Stimulated activated effector memory CD8-positive, alpha-beta T cell treated with anti-CD3 and anti-CD28 coated beads, Interleukin-12 subunit alpha, Interleukin-12 subunit beta, amount 100 ng/mL, for 72 hours (primary cell): Measurements from ENCODE around the gene OR7A10.

Source experiments
- ATAC-seq: fragments of 150-1000 bp; cut with Tn5 transposase; 2 replicates; pipeline ENCODE4 v1.10.0; 2021
- DNase-seq, 2 donors: peaks; one replicate each; pipeline ENCODE4 v3.0.0; 2021 to 2022; ENCODE audit warnings: low spot score in 2 of 2
- H3K27ac Mint-ChIP-seq: one replicate; pipeline ENCODE4 v1.8.0; 2022; ENCODE audit warnings: mild to moderate bottlenecking, mixed read lengths
- H3K36me3 Mint-ChIP-seq: one replicate; pipeline ENCODE4 v1.8.0; 2022; ENCODE audit warnings: mild to moderate bottlenecking, mixed read lengths
- H3K4me1 Mint-ChIP-seq: one replicate; pipeline ENCODE4 v1.8.0; 2022; ENCODE audit warnings: mixed read lengths
- H3K4me3 Mint-ChIP-seq: one replicate; pipeline ENCODE4 v1.8.0; 2022; ENCODE audit warnings: mild to moderate bottlenecking, mixed read lengths
- H3K9me3 Mint-ChIP-seq: one replicate; pipeline ENCODE4 v1.8.0; 2022; ENCODE audit warnings: mixed read lengths

OR7A10 gene

DNA sequence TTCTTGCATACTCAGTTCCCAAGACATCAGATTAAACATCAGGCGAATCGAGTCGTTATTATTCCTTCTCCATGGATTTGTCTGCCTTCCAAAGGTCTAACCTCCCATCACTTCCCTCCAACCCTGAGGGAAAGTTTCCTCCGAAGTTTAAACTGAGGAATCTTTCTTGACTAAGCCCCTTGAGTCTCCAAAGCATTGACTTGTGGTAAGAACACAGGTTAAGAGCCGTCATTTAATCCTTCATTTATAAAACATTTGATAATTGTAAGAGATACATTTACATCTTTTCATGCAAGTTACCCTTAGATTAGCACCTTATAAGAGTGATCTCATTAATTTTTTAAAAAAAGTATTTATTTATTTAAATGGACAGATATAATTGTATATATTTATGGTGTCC, at the start of gene OR7A10:
Gene OR7A10 (minus strand): TSS at position 101 of the 400 bp plus-strand sequence. CDS start 7,045 bp downstream, outside the sequence.
- H3K4me1 Mint-ChIP-seq, result no peaks in the 10 kb centered on the region
- H3K27ac Mint-ChIP-seq, result no peak within 1 kb of the TSS
- no peak for DNase-seq
- no peaks in the 10 kb centered on the region for H3K9me3 Mint-ChIP-seq
- no peak within 1 kb of the TSS for H3K4me3 Mint-ChIP-seq
- no peak for ATAC-seq
- H3K36me3 Mint-ChIP-seq, result no peaks in the 10 kb centered on the region

DNA sequence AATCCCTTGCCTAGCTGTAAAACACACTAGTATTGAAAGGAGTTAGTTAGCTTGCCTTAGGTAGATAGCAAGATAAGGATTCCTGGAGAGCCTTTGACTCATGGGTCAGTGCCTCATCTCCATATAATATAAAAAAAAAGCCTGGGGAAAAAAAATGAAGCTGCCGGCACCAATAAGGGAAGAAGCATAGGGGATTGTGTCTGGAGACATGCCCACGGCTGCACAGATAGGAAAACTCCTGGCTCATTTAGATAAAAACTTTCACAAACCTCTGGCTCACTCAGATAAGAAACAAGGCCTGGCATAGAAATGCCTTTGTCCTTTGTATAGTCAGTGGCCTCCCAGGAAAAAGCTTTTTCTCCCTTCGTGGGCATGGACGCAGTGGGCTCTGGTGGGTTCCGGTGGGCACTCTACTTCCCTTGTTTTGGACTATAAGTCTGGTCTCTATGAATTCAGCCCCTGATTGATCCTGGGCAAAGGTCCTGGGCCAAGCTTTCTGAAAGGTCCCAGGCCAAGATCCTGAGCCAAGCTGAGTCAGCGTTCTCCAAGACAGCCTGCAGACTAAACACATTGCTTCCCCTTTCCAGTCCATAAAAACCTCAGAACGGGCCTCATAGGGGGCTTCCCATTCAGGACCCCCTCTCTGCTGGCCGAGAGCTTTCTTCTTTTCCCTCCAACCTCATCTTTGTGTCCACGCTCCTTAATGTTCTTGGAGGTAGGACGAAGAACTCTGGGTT, 42.1 kb upstream of the OR7A10 start:
- no peaks in the 10 kb centered on the region for H3K9me3 Mint-ChIP-seq
- H3K4me3 Mint-ChIP-seq, result no peak overlapping the region
- H3K4me1 Mint-ChIP-seq, result peaks cover 7% of the 10 kb centered on the region
- H3K27ac Mint-ChIP-seq, result no peak overlapping the region
- ATAC-seq (no peak), DNase-seq (no peak)
- H3K36me3 Mint-ChIP-seq, result no peaks in the 10 kb centered on the region

DNA sequence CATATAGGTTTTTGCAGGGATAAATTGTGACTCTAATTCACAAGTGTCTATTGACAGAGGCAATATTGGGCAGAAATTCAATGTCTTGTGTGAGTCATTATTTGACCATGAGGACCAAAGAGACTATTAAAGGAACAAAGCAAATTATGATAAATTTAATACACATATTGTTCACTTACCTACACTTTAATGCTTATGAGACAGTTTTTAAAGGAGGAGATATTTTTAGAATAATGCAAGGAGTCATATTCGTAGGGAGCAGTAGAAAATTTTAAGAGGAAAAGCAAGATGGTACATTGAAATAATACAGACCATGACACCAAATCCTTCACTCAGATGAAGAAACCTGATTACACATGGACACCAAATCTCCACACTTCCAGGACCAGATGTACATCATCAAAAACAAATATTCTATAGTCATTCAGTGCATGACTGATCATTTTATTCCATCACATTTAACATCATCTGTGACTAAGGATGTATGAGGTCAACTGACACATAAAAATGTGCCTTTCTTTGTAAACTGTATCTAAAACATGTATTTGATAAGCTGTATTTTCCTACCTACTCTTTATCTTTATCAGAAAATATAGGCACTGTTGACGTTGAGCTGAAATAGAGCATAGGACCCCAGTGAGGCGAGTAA, 41.4 kb upstream of the OR7A10 start:
- ATAC-seq (no peak), DNase-seq (no peak)
- H3K27ac Mint-ChIP-seq, result no peak overlapping the region
- H3K9me3 Mint-ChIP-seq, result no peaks in the 10 kb centered on the region
- H3K36me3 Mint-ChIP-seq, result no peaks in the 10 kb centered on the region
- peaks cover 7% of the 10 kb centered on the region for H3K4me1 Mint-ChIP-seq
- H3K4me3 Mint-ChIP-seq, result no peak overlapping the region

DNA sequence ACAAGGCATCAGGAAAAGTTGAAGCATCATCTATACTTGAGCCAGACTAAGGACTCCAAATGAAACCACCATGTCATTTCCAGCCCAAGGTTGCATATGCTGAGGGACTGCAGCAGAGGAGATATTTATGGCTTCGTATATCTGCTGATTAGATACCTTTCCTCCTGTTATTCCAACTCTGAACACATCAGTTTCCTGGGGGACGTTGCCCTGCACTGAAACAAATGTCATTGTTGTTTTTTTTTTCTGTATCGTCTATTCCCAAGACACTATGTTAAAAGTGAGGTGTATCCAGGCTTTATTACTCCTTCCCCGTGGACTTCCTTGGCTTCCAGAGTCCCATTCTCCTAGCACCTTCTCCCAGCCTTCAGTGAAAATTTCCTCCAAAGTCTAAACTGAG, 37.3 kb upstream of the OR7A10 start, which contains the start of gene OR7A17:
Gene OR7A17 (minus strand): TSS at position 101 of the 400 bp plus-strand sequence. CDS start 4,777 bp downstream, outside the sequence.
- H3K4me1 Mint-ChIP-seq, result peaks cover 7% of the 10 kb centered on the region
- no peaks in the 10 kb centered on the region for H3K9me3 Mint-ChIP-seq
- ATAC-seq (no peak), DNase-seq (no peak)
- no peak within 1 kb of the TSS for H3K4me3 Mint-ChIP-seq
- H3K36me3 Mint-ChIP-seq, result no peaks in the 10 kb centered on the region
- H3K27ac Mint-ChIP-seq, result no peak within 1 kb of the TSS

DNA sequence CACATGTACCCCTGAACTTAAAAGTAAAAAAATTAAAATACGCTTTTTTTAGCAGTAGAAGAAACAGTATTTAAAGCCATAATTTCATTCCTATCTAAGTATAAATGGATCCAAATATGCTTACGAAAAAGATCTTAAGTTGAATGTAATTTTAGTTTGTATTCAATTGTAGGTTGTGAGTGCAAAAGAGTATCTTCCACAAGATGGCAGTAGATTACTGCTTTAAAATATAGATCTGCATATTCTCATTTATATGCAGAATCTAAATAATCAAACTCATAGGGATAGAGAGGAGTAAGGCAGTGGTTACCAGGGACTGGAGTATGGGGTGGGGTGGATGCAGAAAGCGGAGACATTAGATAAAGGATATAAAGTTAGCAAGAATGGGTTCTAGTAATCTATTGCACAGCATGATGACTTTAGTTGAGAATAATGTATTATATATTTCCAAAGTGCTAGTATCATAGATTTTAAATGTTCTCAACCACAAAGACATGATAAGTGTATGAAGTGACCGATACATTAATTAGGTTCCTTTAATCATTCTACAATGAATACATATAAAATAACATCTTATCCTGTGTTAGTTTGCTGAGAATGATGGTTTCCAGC, 23.0 kb upstream of the OR7A10 start:
- no peaks in the 10 kb centered on the region for H3K4me1 Mint-ChIP-seq
- DNase-seq (no peak), ATAC-seq (no peak)
- H3K27ac Mint-ChIP-seq, result no peak overlapping the region
- no peaks in the 10 kb centered on the region for H3K9me3 Mint-ChIP-seq
- H3K4me3 Mint-ChIP-seq, result no peak overlapping the region
- H3K36me3 Mint-ChIP-seq, result no peaks in the 10 kb centered on the region

DNA sequence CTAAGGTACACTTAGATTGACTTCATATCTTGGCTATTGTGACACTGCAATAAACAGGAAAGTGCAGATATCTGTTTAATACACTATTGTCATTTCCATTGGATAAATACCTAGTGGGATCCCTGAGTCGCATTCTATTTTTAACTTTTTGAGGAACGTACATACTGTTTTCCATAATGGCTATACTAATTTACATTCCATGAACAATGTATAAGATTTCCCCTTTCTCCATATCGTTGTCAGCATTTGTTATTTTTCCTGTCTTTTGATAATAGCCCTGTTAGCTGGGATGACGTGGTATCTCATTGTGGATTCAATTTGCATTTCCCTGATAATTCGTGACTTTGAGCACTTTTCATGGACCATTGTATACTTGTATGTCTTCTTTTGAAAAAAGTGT, 19.8 kb upstream of the OR7A10 start:
- H3K4me3 Mint-ChIP-seq, result no peak overlapping the region
- no peaks in the 10 kb centered on the region for H3K4me1 Mint-ChIP-seq
- ATAC-seq (no peak), DNase-seq (no peak)
- H3K36me3 Mint-ChIP-seq, result no peaks in the 10 kb centered on the region
- H3K9me3 Mint-ChIP-seq, result no peaks in the 10 kb centered on the region
- H3K27ac Mint-ChIP-seq, result no peak overlapping the region

DNA sequence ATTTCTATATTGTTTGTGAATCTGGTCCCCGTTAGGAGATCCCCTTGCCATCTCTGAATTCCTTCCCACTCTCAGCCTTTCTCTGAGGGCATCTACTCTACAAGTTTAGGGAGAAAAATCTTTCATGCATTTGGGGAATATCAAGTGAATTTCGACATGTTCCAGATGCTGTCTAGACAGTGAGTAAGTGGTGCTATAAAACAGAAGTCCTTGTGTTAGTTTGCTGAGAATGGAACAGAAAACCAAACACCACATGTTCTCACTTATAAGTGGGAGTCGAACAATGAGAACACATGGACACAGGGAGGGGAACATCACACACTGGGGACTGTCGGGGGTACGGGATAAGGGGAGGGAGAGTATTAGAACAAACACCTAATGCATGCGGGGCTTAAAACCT, 5.1 kb downstream of the OR7A10 start:
- no peak for ATAC-seq
- Mint-ChIP-seq H3K9me3 (no peaks in the 10 kb centered on the region), H3K27ac (no peak overlapping the region), H3K4me1 (no peaks in the 10 kb centered on the region), H3K36me3 (no peaks in the 10 kb centered on the region), H3K4me3 (no peak overlapping the region)
- no peak for DNase-seq

DNA sequence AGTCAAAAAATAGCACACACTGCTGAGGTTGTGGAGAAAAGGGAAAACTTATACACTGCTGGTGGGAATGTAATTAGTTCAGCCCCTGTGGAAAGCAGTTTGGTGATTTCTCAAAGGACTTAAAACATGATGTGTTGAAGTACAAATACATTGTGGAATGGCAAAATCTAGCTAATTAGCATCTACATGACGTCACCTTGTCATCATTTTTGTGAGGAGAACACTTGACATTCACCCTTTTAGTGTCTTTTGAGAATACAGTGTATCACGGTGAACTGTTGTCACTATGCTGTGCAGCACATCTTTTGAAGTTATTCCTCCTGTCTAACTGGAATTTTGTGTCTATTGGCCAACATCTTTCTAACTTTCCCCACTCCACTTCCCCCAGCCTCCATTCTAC, 5.6 kb downstream of the OR7A10 start:
- no peak overlapping the region for H3K4me3 Mint-ChIP-seq

DNA sequence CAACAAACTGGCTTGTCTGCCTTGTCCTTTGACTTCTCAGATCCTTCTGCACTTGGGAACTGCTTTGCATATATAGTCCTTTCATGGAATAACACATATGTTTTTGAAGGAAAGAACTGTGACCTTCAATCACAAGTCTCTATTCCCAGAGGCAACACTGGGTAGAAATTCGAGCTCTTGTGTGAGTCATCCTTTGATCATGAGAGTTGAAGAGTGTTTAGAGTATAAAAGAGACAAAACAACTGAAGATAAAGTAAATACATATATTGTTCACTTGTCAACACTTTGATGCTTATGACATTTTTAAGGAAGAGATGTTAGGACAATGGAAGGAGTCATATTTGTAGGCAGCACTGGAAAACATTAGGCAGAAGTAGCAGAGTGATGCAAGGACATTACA, 8.5 kb downstream of the OR7A10 start:
- Mint-ChIP-seq H3K4me3 (no peak overlapping the region), H3K9me3 (no peaks in the 10 kb centered on the region), H3K27ac (no peak overlapping the region), H3K4me1 (no peaks in the 10 kb centered on the region), H3K36me3 (no peaks in the 10 kb centered on the region)
- DNase-seq (no peak), ATAC-seq (no peak)

More for the DNA sequence above, 5.6 kb downstream of the OR7A10 start:
- DNase-seq (no peak), ATAC-seq (no peak)
- Mint-ChIP-seq H3K36me3 (no peaks in the 10 kb centered on the region), H3K27ac (no peak overlapping the region), H3K4me1 (no peaks in the 10 kb centered on the region), H3K9me3 (no peaks in the 10 kb centered on the region)

DNA sequence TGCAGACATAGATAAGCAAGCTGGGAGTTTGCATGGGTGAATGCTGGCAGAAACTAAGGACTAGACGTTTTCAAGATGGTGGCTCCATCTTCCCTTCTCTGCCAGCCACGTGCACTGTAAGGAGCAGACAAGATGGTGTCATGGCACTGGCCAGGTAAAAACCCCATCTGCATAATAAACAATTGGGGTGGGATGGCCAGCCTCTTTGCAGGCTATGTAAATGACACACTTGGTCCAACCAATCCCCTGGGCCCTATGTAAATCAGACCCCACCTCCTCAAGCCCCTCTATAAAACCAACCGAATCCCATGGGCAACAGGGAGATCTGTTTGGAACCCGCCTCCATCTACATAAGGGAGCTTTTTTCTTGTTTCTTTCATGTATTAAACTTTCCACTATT, 11.3 kb downstream of the OR7A10 start:
- Mint-ChIP-seq H3K4me1 (no peaks in the 10 kb centered on the region), H3K27ac (no peak overlapping the region), H3K4me3 (no peak overlapping the region), H3K9me3 (no peaks in the 10 kb centered on the region), H3K36me3 (no peaks in the 10 kb centered on the region)
- ATAC-seq (no peak), DNase-seq (no peak)

DNA sequence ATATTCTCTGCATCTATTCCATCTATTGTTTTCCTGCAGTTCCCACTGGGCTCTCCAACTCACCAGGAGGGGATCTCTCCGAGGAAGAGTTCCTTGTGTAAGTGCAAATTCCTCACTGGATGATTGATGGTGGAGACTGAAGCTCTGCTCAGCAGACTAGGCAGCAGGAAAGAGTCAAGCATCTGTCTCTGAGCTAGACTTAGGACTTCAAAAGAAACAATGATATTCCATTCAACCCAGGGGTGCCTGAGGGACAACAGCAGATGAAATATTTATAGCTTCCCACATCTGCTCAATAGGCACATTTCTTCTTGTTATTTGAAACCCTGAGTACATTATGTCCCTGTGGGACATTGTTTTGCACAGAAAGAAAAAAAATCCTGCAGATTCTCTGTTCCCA, 13.7 kb downstream of the OR7A10 start, which contains the start of the genes OR7A5 and OR7C1:
Gene OR7A5 (minus strand): TSS at position 175 of the 400 bp plus-strand sequence. CDS start 6,944 bp downstream, outside the sequence.
Gene OR7C1 (minus strand): TSS at position 175 of the 400 bp plus-strand sequence. CDS start 35,049 bp downstream, outside the sequence.
- no peaks in the 10 kb centered on the region for H3K4me1 Mint-ChIP-seq
- no peaks in the 10 kb centered on the region for H3K36me3 Mint-ChIP-seq
- ATAC-seq, result no peak
- no peaks in the 10 kb centered on the region for H3K9me3 Mint-ChIP-seq
- H3K27ac Mint-ChIP-seq, result no peak within 1 kb of the TSS
- H3K4me3 Mint-ChIP-seq, result no peak within 1 kb of the TSS
- DNase-seq, result no peak

DNA sequence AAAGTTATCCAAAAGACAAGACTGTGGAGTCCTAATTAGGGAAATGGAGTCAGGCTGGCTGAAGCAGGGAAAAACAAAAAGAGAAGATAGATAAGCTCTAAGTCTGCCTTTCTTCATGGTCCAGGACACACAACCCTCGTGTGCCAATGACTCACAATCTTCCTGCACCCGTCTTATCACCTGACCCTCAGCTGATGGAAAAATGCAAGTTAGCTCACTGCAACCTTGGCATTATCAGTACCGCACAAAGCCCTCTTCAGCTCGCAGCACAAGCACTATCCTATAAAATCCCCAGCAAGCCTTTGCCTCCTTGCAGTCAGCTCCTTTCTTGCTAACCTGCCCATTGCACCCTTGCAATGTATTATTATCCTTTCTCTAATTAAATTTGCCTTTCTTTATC, 18.0 kb downstream of the OR7A10 start:
- ATAC-seq (no peak), DNase-seq (no peak)
- Mint-ChIP-seq H3K27ac (no peak overlapping the region), H3K9me3 (no peaks in the 10 kb centered on the region), H3K4me1 (no peaks in the 10 kb centered on the region), H3K4me3 (no peak overlapping the region), H3K36me3 (no peaks in the 10 kb centered on the region)

DNA sequence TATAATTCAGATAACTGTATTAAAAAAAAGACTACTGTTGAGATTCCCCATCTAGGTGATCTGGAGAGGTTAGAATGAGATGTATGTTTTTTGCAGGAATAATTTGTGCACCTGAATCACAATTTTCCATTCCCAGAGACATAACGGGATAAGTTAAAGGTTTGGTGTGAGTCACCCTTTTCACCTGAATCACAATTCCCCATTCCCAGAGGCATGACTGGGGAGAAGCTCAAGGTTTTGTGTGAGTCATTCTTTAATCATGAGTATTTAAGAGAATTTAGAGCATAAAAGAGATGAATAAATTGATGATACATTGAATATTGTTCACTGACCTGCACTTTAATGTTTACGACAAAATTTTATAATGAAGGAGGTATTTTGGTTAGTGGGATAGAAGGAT, 22.7 kb downstream of the OR7A10 start:
- ATAC-seq (no peak), DNase-seq (no peak)
- H3K36me3 Mint-ChIP-seq, result no peaks in the 10 kb centered on the region
- no peaks in the 10 kb centered on the region for H3K4me1 Mint-ChIP-seq
- H3K27ac Mint-ChIP-seq, result no peak overlapping the region
- H3K9me3 Mint-ChIP-seq, result no peaks in the 10 kb centered on the region
- no peak overlapping the region for H3K4me3 Mint-ChIP-seq

DNA sequence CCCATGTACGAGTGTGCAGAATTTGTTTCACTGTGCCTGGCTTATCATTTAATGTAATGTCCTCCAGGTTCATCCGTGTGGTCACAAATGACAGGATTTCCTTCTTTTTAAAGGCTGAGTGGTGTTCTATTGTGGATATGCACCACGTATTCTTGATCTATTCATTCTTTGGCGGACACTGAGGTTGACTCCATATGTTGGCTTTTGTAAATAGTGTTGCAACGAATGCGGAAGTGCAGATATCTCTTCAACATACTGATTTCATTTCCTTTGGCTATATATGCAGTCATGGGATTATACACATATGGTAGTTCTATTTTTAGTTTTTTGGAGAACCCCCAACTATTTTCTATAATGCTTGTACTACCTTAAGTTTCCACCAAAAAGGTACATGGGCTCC, 26.8 kb downstream of the OR7A10 start:
- no peaks in the 10 kb centered on the region for H3K36me3 Mint-ChIP-seq
- H3K9me3 Mint-ChIP-seq, result no peaks in the 10 kb centered on the region
- ATAC-seq (no peak), DNase-seq (no peak)
- H3K4me3 Mint-ChIP-seq, result no peak overlapping the region
- H3K4me1 Mint-ChIP-seq, result no peaks in the 10 kb centered on the region
- no peak overlapping the region for H3K27ac Mint-ChIP-seq

DNA sequence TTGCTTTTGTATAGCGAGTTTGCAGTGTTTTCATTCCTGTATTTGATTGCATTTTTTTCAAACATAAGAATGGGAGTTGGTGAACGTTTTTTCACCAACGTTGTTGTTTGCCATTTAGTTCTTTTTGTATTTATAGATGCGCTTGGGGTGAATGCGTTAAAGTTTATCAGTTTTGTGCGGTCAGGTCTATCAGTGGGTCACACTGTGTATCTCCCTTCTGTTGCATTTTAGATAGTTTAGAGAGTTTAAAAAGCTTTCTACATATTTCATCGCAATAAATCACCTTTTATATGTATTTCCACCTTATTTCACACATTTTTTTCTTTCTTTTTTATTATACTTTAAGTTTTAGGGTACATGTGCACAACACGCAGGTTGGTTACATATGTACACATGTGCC, 30.1 kb downstream of the OR7A10 start:
- Mint-ChIP-seq H3K4me1 (no peaks in the 10 kb centered on the region), H3K4me3 (no peak overlapping the region), H3K36me3 (no peaks in the 10 kb centered on the region), H3K27ac (no peak overlapping the region), H3K9me3 (no peaks in the 10 kb centered on the region)
- DNase-seq (no peak), ATAC-seq (no peak)

DNA sequence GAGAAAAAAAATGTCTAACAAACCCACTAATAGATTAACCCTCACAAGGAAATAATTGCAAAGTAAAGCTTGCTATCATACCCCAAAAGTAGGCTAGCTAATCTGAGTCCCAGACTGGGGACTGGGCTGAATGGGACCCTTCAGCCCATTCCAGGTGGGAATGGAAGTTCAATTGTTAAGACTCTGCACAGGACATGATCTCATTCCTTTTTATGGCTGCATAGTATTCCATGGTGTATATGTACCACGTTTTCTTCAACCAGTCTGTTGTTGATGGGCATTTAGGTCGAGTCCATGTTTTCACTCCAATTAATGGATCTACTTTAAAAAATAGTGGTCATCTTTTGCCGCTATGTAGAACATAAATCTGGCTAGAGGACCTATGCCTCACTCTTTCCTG, 31.7 kb downstream of the OR7A10 start:
- ATAC-seq (no peak), DNase-seq (no peak)
- Mint-ChIP-seq H3K36me3 (no peaks in the 10 kb centered on the region), H3K9me3 (no peaks in the 10 kb centered on the region), H3K27ac (no peak overlapping the region), H3K4me3 (no peak overlapping the region), H3K4me1 (no peaks in the 10 kb centered on the region)
